GM18907 (cell line): ENCODE measurements around the gene VASH2.
"Not testable (repeated sequence)": the region's sequence is repeated elsewhere in the genome, so short reads cannot be mapped to it uniquely, and the experiment has no call there.

Experiments
- ATAC-seq: cut with Tn5 transposase; IDR thresholded peaks from one replicate; pipeline ENCODE4 v1.9.1; 2021; ENCODE audit warnings: mild to moderate bottlenecking, moderate library complexity; ENCODE audit not compliant: unreplicated experiment

Gene VASH2

GRCh38 chr1:212954514-212954913 lies 4.2 kb downstream of the VASH2 start:
- no peak for ATAC-seq

DNA sequence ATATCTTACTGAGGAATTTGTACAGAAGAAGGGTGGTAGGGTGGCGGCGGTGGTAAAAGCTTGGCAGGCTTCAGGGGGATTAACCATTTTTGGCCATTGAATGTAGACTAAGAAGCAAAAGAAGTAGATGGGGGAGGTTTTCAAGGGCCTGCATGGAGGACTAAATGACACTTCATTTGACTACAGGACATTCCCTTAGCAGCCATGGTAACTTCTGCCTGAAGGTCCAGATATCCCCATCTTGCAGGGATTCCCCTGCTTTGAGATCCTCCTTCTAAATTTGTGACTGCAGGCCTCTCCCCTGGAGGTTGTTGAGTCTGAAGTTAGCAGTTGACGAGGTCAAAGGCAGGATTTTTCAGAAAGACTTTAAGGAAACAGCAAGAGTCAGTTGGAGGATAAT lies 4.8 kb downstream of the VASH2 start:
- ATAC-seq: no peak

- peak; percentile 33 for ATAC-seq
Observed at GRCh38 chr1:212955961-212956620, 5.8 kb downstream of the VASH2 start.

GRCh38 chr1:212957546-212957945 lies 7.2 kb downstream of the VASH2 start:
- ATAC-seq: no peak

- ATAC-seq: no peak
Observed at GRCh38 chr1:212958175-212958574, 7.8 kb downstream of the VASH2 start.

DNA sequence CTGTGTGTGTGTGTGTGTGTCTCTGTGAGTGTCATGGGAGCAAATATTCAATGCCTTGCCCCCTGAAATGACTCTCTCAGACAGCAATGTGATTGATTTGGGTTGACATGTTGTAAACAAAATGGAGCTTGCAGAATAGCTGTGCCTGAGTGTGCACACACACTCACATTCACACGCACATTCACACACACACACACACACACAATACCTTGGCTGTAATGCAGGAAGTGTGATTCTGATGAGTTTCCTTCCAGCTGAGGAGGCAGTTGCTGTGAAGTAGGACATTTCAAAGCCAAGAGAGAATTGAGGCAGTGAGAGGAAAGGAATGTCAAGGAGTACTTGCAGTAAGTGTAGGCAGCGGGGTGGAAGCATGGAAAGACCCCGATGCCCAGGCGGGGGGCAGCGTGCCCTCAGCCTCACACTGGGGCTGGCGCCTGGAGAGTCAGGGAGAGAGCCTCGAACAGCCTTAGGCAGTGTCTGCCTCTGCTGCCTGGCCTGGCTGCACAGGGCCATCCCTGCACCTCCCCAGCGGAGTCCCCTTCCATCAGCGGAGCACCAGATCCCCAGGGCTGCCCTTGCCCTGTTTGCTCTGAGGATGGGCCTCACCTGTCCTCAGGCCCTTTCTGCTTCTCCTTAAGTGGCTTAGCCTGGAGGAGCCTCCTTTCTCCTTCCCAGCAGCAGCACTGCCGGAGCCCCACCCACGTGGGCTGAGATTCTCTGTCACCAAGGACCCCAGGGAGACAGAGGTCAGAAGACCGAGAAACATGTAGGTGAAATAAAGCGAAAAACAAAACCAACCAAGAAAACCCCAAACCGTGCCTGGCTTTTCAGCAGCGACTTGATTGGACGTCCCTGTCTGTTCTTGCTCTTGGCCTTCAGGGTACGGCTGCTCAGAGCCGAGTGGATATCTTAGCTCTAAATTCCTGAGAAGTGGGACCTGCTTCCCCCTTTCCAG lies 9.2 kb downstream of the VASH2 start:
- peak; percentile 63 for ATAC-seq

DNA sequence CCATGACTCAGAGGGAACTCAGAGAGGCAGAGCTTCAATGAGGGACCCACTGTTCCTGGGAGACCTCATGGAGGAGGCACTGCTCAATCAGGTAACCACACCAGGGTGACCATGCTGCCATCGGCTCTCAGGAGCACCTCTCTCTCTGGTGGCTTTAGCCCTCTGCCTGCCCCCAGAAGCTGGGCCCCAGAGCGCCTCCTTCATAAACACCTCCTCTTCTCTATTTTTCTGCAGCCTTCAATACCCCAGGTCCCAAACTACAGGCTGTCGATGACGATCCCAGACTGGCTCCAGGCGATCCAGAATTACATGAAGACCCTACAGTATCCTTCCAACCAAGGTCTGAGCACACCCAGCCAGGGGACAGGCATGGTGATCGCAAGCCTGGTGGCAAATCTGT lies 10.6 kb downstream of the VASH2 start:
- ATAC-seq: no peak

GRCh38 chr1:212962509-212962908 lies 12.2 kb downstream of the VASH2 start:
- ATAC-seq: no peak

GRCh38 chr1:212964102-212964501 lies 13.8 kb downstream of the VASH2 start:
- ATAC-seq: no peak

GRCh38 chr1:212964993-212965392 lies 14.7 kb downstream of the VASH2 start:
- ATAC-seq: not testable (repeated sequence)

DNA sequence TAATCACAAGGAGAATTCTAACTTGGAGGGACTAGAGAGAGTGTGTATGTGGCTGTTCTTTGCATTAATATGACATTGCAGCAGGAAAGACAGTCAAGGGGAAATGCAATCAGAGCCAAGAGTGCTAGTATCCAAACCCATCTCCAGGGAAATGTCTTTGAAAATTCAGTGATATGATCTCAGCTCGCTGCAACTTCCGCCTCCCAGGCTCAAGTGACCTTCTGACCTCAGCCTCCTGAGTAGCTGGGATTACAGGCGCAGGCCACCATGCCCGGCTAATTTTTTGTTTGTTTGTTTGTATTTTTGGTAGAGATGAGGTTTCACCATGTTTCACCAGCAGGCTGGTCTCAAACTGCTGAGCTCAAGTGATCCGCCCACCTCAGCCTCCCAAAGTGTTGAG lies 16.3 kb downstream of the VASH2 start:
- ATAC-seq: no peak

- ATAC-seq: no peak
Observed at GRCh38 chr1:212967801-212968200, 17.5 kb downstream of the VASH2 start.

GRCh38 chr1:212968368-212968863 lies 18.1 kb downstream of the VASH2 start:
- ATAC-seq: no peak

GRCh38 chr1:212970085-212970484 lies 19.7 kb downstream of the VASH2 start:
- no peak for ATAC-seq

DNA sequence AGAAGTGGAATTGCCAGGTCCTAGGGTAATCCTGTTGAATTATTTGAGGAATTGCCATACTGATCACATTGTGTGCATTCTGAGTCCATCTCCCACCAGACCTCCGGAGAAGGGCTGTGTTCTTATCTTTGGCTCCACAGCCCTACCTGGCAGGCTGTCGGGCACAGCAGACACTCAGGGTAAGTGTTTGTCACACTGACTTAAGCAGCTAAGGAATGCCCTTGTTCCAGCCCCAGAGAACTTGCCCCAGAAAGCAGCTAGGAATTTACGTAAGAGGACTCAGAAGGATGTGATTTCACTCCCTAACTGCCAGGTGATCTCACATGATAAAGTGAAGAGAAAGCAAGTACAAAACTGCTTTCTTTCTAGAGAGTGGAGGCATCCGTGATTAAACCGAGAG lies 21.0 kb downstream of the VASH2 start:
- ATAC-seq: no peak

- ATAC-seq: no peak
Observed at GRCh38 chr1:212973426-212973825, 23.1 kb downstream of the VASH2 start.

GRCh38 chr1:212973899-212974298 lies 23.6 kb downstream of the VASH2 start:
- ATAC-seq: no peak

DNA sequence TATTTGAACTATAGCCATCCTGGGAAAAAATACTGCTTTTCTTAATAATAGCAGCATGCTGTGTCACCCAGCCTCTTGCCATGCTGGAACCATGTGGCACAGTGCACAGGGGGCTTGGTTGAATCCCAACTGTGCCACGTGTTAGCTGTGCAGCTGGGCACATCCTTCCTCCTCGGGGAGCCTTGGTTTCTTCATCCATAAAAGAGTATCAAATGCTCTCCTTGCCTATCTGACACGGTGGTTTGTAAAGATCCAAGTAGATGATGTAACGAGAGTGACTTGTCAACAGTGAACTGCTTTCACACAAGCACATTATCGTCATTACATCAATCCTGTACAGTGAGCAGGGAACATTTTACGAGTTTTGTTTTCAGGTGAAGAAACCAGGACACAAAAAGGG lies 24.4 kb downstream of the VASH2 start:
- ATAC-seq: no peak

DNA sequence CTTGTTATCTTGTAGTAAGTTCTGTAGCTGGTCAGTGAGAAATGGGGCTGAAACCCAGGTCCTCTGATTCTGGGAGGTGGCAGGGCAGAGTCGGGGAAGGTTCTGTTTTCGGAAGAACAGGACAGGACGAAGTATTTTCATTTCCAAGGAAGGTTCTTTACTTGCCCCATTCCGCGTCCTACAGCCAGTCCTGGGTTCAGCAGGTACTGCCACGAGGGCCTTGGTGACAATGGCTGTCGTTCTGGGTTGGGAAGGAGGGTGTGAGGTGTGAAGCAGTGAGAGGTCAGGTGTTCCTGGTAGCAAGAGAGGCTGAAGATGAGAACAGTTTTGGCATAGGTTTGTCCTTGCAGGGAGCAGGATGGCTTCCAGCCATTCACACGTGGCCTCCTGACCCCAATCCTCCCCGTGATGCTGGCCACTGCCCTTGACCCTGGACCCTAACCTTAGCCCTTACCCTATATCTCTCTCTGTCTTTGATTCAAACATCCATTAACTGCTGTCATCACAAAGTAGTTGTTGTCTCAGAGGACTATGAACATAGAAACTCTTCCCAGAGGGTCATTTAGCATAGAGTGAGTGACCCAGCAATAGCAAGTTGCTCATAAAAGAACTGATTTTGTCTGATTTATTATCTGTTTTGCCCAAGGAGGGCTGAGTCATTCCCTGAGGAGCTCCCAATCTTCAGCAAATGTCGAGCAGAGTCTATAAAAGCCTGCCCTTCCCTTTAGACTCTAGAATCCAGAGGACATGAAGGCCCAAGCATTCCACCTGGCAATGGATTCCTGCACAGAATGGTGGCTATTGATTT lies 25.0 kb downstream of the VASH2 start:
- ATAC-seq: no peak

GRCh38 chr1:212976586-212976985 lies 26.2 kb downstream of the VASH2 start:
- no peak for ATAC-seq
